ENCODE results near the gene MEIOB. TPM values are rescaled to one million over a fixed set of nuclear protein-coding genes. Genes with fewer than 3 reads are reported as not detected.

MEIOB gene
- total RNA-seq, 3 donors from 2014 or later (not counting 1 experiment from before 2014, with no cell fraction given) = not detected

GRCh38 chr16:1914988-1915387 is 43.0 kb upstream of the MEIOB start:
- intact Hi-C loops (cut with micrococcal nuclease) = no loop called here
- H3K36me3 Mint-ChIP-seq = no peaks in the 10 kb centered on the region
- no peak for DNase-seq
- H3K9me3 Mint-ChIP-seq = no peaks in the 10 kb centered on the region
- H3K4me1 ChIP-seq (ENCODE audit: control insufficient read depth, insufficient read depth, low read length) = no peaks in the 10 kb centered on the region
- peaks cover 14 to 25% of the 10 kb centered on the region in 2 donors for H3K27me3 Mint-ChIP-seq (ENCODE audit: low read depth in 2 of 2)
- H3K4me3 ChIP-seq (ENCODE audit: low read length) = no peak overlapping the region
- H3K9me3 ChIP-seq (ENCODE audit: control insufficient read depth, insufficient read depth, low read length) = no peaks in the 10 kb centered on the region
- WGBS (ENCODE audit: insufficient coverage) = 56% methylated on average over 6 of the region's 8 CpGs
- H3K4me3 Mint-ChIP-seq = no peak overlapping the region
- H3K36me3 ChIP-seq (ENCODE audit: control insufficient read depth, insufficient read depth, low read length) = no peaks in the 10 kb centered on the region
- TF ChIP-seq CTCF (IDR thresholded peaks at IDR 0.05) = no peak
- H3K27ac Mint-ChIP-seq = no peak overlapping the region
- no peak for ATAC-seq
- no peaks in the 10 kb centered on the region for H3K4me1 Mint-ChIP-seq
- H3K27ac ChIP-seq (ENCODE audit: low read length) = no peak overlapping the region
- H3K27me3 ChIP-seq (ENCODE audit: control insufficient read depth, insufficient read depth, low read length) = peaks cover 16% of the 10 kb centered on the region

- no peaks in the 10 kb centered on the region for H3K9me3 Mint-ChIP-seq
- H3K36me3 ChIP-seq (ENCODE audit: control insufficient read depth, insufficient read depth, low read length) = no peaks in the 10 kb centered on the region
- 49% methylated on average over 15 of the region's 15 CpGs for whole genome bisulfite sequencing (ENCODE audit: insufficient coverage)
- peaks cover 11% of the 10 kb centered on the region for H3K27me3 ChIP-seq (ENCODE audit: control insufficient read depth, insufficient read depth, low read length)
- no peaks in the 10 kb centered on the region for H3K9me3 ChIP-seq (ENCODE audit: control insufficient read depth, insufficient read depth, low read length)
- intact Hi-C loops (cut with micrococcal nuclease) = no loop called here
- H3K4me1 ChIP-seq (ENCODE audit: control insufficient read depth, insufficient read depth, low read length) = no peaks in the 10 kb centered on the region
- TF ChIP-seq CTCF (IDR thresholded peaks at IDR 0.05) = no peak
- ATAC-seq = no peak
- DNase-seq = no peak
- no peak overlapping the region for H3K4me3 ChIP-seq (ENCODE audit: low read length)
- H3K36me3 Mint-ChIP-seq = no peaks in the 10 kb centered on the region
- H3K27ac Mint-ChIP-seq = no peak overlapping the region
- H3K27me3 Mint-ChIP-seq (ENCODE audit: low read depth in 2 of 2) = peaks cover 14 to 25% of the 10 kb centered on the region in 2 donors
- H3K4me1 Mint-ChIP-seq = no peaks in the 10 kb centered on the region
- no peak overlapping the region for H3K27ac ChIP-seq (ENCODE audit: low read length)
- H3K4me3 Mint-ChIP-seq = no peak overlapping the region
Observed at GRCh38 chr16:1914084-1914608, 42.2 kb upstream of the MEIOB start.

DNA sequence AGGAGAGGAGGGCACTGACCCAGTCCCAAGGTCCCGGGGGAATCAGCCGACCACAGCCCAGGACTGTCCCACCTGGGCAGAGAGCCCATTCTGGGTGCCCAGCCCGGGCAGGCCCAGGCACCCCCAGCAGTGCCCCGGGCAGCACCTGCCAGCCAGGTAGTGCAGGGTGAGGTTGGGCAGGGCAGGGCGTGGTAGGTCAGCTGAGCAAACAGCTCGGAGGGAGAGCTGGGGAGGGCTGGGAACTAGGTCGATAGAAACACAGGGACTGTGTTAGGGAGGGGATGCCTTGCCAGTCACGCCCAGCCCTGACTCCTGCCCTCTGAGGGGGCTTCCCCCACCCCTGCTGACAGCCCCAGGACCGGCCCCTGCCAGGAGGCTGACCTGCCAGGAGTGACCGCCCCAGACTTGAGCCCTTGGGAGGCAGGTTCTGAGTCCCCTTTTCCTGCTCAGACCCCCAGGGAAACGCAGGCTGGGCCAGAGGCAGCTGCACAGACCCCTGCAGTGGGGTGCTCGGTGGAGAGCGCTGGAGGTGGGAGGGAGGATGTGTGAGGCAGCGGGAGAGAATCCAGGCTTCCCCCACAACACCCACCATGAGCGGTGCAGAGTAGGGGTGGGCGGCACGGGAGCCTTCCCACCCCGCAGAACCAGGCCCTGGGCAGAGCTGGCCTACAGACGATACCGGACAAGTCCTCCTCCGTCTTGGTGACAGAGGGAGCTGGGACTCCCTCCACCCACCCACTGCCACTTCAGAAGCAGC is 41.5 kb upstream of the MEIOB start:
- TF ChIP-seq CTCF (IDR thresholded peaks at IDR 0.05) = no peak
- Mint-ChIP-seq H3K9me3 (no peaks in the 10 kb centered on the region), H3K4me1 (no peaks in the 10 kb centered on the region), H3K27me3 (ENCODE audit: low read depth in 2 of 2) (peaks cover 17 to 26% of the 10 kb centered on the region in 2 donors), H3K36me3 (no peaks in the 10 kb centered on the region), H3K27ac (no peak overlapping the region), H3K4me3 (no peak overlapping the region)
- Histone ChIP-seq H3K27me3 (ENCODE audit: control insufficient read depth, insufficient read depth, low read length) (peaks cover 11% of the 10 kb centered on the region), H3K4me1 (ENCODE audit: control insufficient read depth, insufficient read depth, low read length) (no peaks in the 10 kb centered on the region), H3K4me3 (ENCODE audit: low read length) (no peak overlapping the region), H3K9me3 (ENCODE audit: control insufficient read depth, insufficient read depth, low read length) (no peaks in the 10 kb centered on the region), H3K36me3 (ENCODE audit: control insufficient read depth, insufficient read depth, low read length) (no peaks in the 10 kb centered on the region), H3K27ac (ENCODE audit: low read length) (no peak overlapping the region)
- intact Hi-C loops (cut with micrococcal nuclease) = no loop called here
- no peak for ATAC-seq
- DNase-seq = no peak
- WGBS (ENCODE audit: insufficient coverage) = 70% methylated on average over 15 of the region's 21 CpGs

DNA sequence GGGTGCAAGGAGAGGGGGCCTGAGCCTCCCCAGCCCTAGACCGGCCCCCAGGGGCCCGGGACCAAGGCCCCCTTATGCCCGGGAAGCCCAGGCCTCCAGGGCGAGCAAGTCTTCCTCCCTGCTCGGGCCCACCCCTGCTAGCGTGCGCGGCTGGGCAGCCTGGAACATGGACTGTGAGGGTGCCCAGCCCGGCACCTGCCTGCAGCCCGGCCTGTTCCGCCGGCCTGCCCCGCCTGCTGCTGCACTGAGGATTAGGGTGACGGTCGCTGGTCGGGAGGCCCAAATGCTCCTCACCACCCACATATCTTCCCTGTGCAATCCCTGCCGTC is 40.2 kb upstream of the MEIOB start:
- Histone ChIP-seq H3K36me3 (ENCODE audit: control insufficient read depth, insufficient read depth, low read length) (no peaks in the 10 kb centered on the region), H3K9me3 (ENCODE audit: control insufficient read depth, insufficient read depth, low read length) (no peaks in the 10 kb centered on the region), H3K4me3 (ENCODE audit: low read length) (no peak overlapping the region), H3K27me3 (ENCODE audit: control insufficient read depth, insufficient read depth, low read length) (peaks cover 6% of the 10 kb centered on the region), H3K27ac (ENCODE audit: low read length) (no peak overlapping the region), H3K4me1 (ENCODE audit: control insufficient read depth, insufficient read depth, low read length) (no peaks in the 10 kb centered on the region)
- Mint-ChIP-seq H3K27me3 (ENCODE audit: low read depth in 2 of 2) (peaks cover 20 to 28% of the 10 kb centered on the region in 2 donors), H3K36me3 (no peaks in the 10 kb centered on the region), H3K9me3 (no peaks in the 10 kb centered on the region), H3K27ac (no peak overlapping the region), H3K4me1 (no peaks in the 10 kb centered on the region), H3K4me3 (no peak overlapping the region)
- no peak for DNase-seq
- WGBS (ENCODE audit: insufficient coverage) = 87% methylated on average over 17 of the region's 17 CpGs
- no peak for ATAC-seq
- no peak for TF ChIP-seq CTCF (IDR thresholded peaks at IDR 0.05)
- intact Hi-C loops (cut with micrococcal nuclease) = no loop called here

Measured in natural killer cell (primary cell).